Sigmoid colon (tissue), 4 donors: ENCODE data around the gene ASB8.

Source experiments
- CTCF ChIP-seq, 4 experiments: fragments of 450-650 bp in 3 of 4; fragments of 200-600 bp in 1 of 4; IDR thresholded peaks; one replicate each; pipeline ENCODE4 v1.5.1; 2016 to 2019; ENCODE audit warnings: antibody characterized with exemption in 4 of 4, mild to moderate bottlenecking in 3 of 4, moderate library complexity in 2 of 4
- EP300 ChIP-seq, 4 donors: sonication (generic); formaldehyde crosslinking; IDR thresholded peaks; one replicate each; pipeline ENCODE4 v1.6.1; 2017; ENCODE audit warnings: antibody characterized with exemption in 4 of 4
- POLR2A ChIP-seq, 2 donors: fragments of 450-650 bp; IDR thresholded peaks; one replicate each; pipeline ENCODE4 v1.6.1; 2016; ENCODE audit warnings: antibody characterized with exemption in 2 of 2, mild to moderate bottlenecking in 2 of 2, moderate library complexity in 2 of 2

- TF ChIP-seq POLR2A (IDR thresholded peaks at IDR 0.05) = peak in 1 of 2 donors; percentile 10
- TF ChIP-seq CTCF (IDR thresholded peaks at IDR 0.05) = peak in 2 of 4 experiments; percentile 44 to 55
- no peak for TF ChIP-seq EP300 (IDR thresholded peaks at IDR 0.05)
These were observed 51.2 kb downstream of the ASB8 start, which contains the start of gene SENP1 for GRCh38 chr12:48105867-48106680.
